GM12878 (cell line): ENCODE results near the gene ZDHHC19. TPM values are rescaled to one million over a fixed set of nuclear protein-coding genes. Genes with fewer than 3 reads are reported as not detected.

ENCODE experiments used
- BHLHE40 ChIP-seq, 2 experiments: fragments of 450-650 bp in 1 of 2; IDR thresholded peaks; 2 replicates each; pipeline ENCODE4 v1.6.1; 2011 to 2017; ENCODE audit warnings: low read depth in 2 of 2, borderline replicate concordance in 1 of 2, improper control_type of control experiment in 1 of 2, low read length in 1 of 2, mild to moderate bottlenecking in 1 of 2
- BRCA1 ChIP-seq: IDR thresholded peaks from 2 replicates; pipeline ENCODE4 v1.6.1; 2011; ENCODE audit warnings: low read depth, low read length, improper control_type of control experiment
- CBX3 ChIP-seq: fragments of 200-600 bp; sonication (generic); IDR thresholded peaks from 2 replicates; pipeline ENCODE4 v1.6.1; 2016; ENCODE audit warnings: low read depth, borderline replicate concordance
- DPF2 ChIP-seq: fragments of 450-650 bp; IDR thresholded peaks from 2 replicates; pipeline ENCODE4 v1.6.1; 2017; ENCODE audit warnings: mild to moderate bottlenecking
- HCFC1 ChIP-seq: fragments of 150-350 bp; IDR thresholded peaks from 2 replicates; pipeline ENCODE4 v1.6.1; 2014; ENCODE audit warnings: low read length
- HDAC2 ChIP-seq: fragments of 200-600 bp; sonication (generic); IDR thresholded peaks from 2 replicates; pipeline ENCODE4 v1.6.1; 2017
- IKZF1 ChIP-seq: fragments of 450-650 bp; conservative IDR thresholded peaks from 2 replicates; pipeline ENCODE4 v1.6.1; 2017; ENCODE audit warnings: antibody characterized with exemption, mild to moderate bottlenecking
- KDM1A ChIP-seq: fragments of 200-600 bp; sonication (generic); IDR thresholded peaks from 2 replicates; pipeline ENCODE4 v1.6.1; 2016; ENCODE audit warnings: borderline replicate concordance
- MEF2B ChIP-seq: fragments of 450-650 bp; IDR thresholded peaks from 2 replicates; pipeline ENCODE4 v1.6.1; 2018; ENCODE audit warnings: mild to moderate bottlenecking, moderate library complexity; ENCODE audit not compliant: partially characterized antibody, poor library complexity, severe bottlenecking
- POLR2A ChIP-seq: IDR thresholded peaks from 2 replicates; pipeline ENCODE4 v1.6.1; 2011; ENCODE audit warnings: low read depth, mild to moderate bottlenecking, low read length
- RAD21 ChIP-seq: IDR thresholded peaks from 2 replicates; pipeline ENCODE4 v1.6.1; 2011; ENCODE audit warnings: mild to moderate bottlenecking, low read depth, low read length, moderate library complexity; ENCODE audit not compliant: insufficient read depth
- polyA plus RNA-seq, 11 experiments: library from polyadenylated mRNA; depleted of rRNA in 4 of 11; unstranded in 6 of 11; stranded (reverse) in 5 of 11; fragments of >200 nt; fragmentation: Nextera tagmentation in 4 of 11; fragmentation: Illumina TruSeq in 1 of 11; extraction: Ambion mirVana in 4 of 11; extraction: Trizol in 1 of 11; gene quantifications; 1 replicate in 1 of 11; 2 replicates in 10 of 11; pipeline versions ENCODE4 v1.2.1 to v1.2.3, GENCODE V29; 2011 to 2016; ENCODE audit warnings: inconsistent platforms in 2 of 11, missing spikeins in 2 of 11, low read depth in 1 of 11
- total RNA-seq, 4 experiments: library from RNA; depleted of rRNA in 3 of 4; stranded (reverse); fragments of >200 nt in 3 of 4; fragmentation: Illumina TruSeq in 1 of 4; extraction: Trizol in 1 of 4; gene quantifications; 2 replicates each; pipeline versions ENCODE4 v1.2.1 to v1.2.3, GENCODE V29; 2013 to 2021
- TF ChIP-seq, protein P1 (sequence below): fragments of 450-650 bp; IDR thresholded peaks from 2 replicates; pipeline ENCODE4 v1.6.1; 2017; ENCODE audit warnings: mild to moderate bottlenecking, low read depth, inconsistent platforms; ENCODE audit not compliant: poor library complexity, severe bottlenecking
- TF ChIP-seq, protein P2 (sequence below): IDR thresholded peaks from 2 replicates; pipeline ENCODE4 v1.6.1; 2012; ENCODE audit warnings: low read depth, low read length, improper control_type of control experiment
- TF ChIP-seq, protein P3 (sequence below): fragments of 450-650 bp; IDR thresholded peaks from 2 replicates; pipeline ENCODE4 v1.6.1; 2018; ENCODE audit warnings: borderline replicate concordance, mild to moderate bottlenecking; ENCODE audit not compliant: partially characterized antibody
- TF ChIP-seq, protein P4 (sequence below): fragments of 450-650 bp; IDR thresholded peaks from 2 replicates; pipeline ENCODE4 v1.6.1; 2016; ENCODE audit warnings: mild to moderate bottlenecking
- TF ChIP-seq, protein P5 (sequence below): fragments of 450-650 bp; formaldehyde crosslinking; IDR thresholded peaks from 2 replicates; pipeline ENCODE4 v1.4.0; 2022; ENCODE audit warnings: mild to moderate bottlenecking, moderate library complexity
- TF ChIP-seq, protein P6 (sequence below): fragments of 150-350 bp; IDR thresholded peaks from 2 replicates; pipeline ENCODE4 v1.6.1; 2016; ENCODE audit warnings: low read depth, low read length

Gene ZDHHC19
- total and polyA plus RNA-seq, 10 of the 15 experiments (the other 5 are each of a cell fraction or from before 2014, with no cell fraction given), result 0.26 TPM; not detected in 9

GRCh38 chr3:196192524-196193051 is 18.6 kb downstream of the ZDHHC19 start (continued):
- TF ChIP-seq, protein P1, sequence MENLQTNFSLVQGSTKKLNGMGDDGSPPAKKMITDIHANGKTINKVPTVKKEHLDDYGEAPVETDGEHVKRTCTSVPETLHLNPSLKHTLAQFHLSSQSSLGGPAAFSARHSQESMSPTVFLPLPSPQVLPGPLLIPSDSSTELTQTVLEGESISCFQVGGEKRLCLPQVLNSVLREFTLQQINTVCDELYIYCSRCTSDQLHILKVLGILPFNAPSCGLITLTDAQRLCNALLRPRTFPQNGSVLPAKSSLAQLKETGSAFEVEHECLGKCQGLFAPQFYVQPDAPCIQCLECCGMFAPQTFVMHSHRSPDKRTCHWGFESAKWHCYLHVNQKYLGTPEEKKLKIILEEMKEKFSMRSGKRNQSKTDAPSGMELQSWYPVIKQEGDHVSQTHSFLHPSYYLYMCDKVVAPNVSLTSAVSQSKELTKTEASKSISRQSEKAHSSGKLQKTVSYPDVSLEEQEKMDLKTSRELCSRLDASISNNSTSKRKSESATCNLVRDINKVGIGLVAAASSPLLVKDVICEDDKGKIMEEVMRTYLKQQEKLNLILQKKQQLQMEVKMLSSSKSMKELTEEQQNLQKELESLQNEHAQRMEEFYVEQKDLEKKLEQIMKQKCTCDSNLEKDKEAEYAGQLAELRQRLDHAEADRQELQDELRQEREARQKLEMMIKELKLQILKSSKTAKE, result peak; percentile 27
- TF ChIP-seq, protein P2, sequence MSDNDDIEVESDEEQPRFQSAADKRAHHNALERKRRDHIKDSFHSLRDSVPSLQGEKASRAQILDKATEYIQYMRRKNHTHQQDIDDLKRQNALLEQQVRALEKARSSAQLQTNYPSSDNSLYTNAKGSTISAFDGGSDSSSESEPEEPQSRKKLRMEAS, result no peak
- TF ChIP-seq RAD21, result no peak
- TF ChIP-seq HCFC1, result no peak
- peak; percentile 98 for TF ChIP-seq IKZF1
- TF ChIP-seq BHLHE40 (IDR thresholded peaks at IDR 0.05; ENCODE audit: borderline replicate concordance in 1 of 2, low read depth in 2 of 2, low read length in 1 of 2), result peak in 1 of 2 experiments; percentile 66; a peak in 2 of 4 replicates
- no peak for TF ChIP-seq BRCA1
- TF ChIP-seq KDM1A, result no peak
- no peak for TF ChIP-seq HDAC2
- peak; percentile 53 for TF ChIP-seq POLR2A
- peak; percentile 82; the same call in 1 of the 2 replicates for TF ChIP-seq DPF2
- peak; percentile 99 for TF ChIP-seq MEF2B
- TF ChIP-seq, protein P3, sequence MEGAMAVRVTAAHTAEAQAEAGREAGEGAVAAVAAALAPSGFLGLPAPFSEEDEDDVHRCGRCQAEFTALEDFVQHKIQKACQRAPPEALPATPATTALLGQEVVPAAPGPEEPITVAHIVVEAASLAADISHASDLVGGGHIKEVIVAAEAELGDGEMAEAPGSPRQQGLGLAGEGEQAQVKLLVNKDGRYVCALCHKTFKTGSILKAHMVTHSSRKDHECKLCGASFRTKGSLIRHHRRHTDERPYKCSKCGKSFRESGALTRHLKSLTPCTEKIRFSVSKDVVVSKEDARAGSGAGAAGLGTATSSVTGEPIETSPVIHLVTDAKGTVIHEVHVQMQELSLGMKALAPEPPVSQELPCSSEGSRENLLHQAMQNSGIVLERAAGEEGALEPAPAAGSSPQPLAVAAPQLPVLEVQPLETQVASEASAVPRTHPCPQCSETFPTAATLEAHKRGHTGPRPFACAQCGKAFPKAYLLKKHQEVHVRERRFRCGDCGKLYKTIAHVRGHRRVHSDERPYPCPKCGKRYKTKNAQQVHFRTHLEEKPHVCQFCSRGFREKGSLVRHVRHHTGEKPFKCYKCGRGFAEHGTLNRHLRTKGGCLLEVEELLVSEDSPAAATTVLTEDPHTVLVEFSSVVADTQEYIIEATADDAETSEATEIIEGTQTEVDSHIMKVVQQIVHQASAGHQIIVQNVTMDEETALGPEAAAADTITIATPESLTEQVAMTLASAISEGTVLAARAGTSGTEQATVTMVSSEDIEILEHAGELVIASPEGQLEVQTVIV, result no peak
- TF ChIP-seq, protein P4, sequence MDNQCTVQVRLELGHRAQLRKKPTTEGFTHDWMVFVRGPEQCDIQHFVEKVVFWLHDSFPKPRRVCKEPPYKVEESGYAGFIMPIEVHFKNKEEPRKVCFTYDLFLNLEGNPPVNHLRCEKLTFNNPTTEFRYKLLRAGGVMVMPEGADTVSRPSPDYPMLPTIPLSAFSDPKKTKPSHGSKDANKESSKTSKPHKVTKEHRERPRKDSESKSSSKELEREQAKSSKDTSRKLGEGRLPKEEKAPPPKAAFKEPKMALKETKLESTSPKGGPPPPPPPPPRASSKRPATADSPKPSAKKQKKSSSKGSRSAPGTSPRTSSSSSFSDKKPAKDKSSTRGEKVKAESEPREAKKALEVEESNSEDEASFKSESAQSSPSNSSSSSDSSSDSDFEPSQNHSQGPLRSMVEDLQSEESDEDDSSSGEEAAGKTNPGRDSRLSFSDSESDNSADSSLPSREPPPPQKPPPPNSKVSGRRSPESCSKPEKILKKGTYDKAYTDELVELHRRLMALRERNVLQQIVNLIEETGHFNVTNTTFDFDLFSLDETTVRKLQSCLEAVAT, result peak; percentile 100
- no peak for TF ChIP-seq CBX3
- TF ChIP-seq, protein P5, sequence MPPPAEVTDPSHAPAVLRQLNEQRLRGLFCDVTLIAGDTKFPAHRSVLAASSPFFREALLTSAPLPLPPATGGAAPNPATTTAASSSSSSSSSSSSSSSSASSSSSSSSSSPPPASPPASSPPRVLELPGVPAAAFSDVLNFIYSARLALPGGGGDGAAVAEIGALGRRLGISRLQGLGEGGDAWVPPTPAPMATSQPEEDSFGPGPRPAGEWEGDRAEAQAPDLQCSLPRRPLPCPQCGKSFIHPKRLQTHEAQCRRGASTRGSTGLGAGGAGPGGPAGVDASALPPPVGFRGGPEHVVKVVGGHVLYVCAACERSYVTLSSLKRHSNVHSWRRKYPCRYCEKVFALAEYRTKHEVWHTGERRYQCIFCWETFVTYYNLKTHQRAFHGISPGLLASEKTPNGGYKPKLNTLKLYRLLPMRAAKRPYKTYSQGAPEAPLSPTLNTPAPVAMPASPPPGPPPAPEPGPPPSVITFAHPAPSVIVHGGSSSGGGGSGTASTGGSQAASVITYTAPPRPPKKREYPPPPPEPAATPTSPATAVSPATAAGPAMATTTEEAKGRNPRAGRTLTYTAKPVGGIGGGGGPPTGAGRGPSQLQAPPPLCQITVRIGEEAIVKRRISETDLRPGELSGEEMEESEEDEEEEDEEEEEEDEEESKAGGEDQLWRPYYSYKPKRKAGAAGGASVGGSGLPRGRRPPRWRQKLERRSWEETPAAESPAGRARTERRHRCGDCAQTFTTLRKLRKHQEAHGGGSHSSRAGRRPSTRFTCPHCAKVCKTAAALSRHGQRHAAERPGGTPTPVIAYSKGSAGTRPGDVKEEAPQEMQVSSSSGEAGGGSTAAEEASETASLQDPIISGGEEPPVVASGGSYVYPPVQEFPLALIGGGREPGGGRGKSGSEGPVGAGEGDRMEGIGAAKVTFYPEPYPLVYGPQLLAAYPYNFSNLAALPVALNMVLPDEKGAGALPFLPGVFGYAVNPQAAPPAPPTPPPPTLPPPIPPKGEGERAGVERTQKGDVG, result no peak
- TF ChIP-seq, protein P6, sequence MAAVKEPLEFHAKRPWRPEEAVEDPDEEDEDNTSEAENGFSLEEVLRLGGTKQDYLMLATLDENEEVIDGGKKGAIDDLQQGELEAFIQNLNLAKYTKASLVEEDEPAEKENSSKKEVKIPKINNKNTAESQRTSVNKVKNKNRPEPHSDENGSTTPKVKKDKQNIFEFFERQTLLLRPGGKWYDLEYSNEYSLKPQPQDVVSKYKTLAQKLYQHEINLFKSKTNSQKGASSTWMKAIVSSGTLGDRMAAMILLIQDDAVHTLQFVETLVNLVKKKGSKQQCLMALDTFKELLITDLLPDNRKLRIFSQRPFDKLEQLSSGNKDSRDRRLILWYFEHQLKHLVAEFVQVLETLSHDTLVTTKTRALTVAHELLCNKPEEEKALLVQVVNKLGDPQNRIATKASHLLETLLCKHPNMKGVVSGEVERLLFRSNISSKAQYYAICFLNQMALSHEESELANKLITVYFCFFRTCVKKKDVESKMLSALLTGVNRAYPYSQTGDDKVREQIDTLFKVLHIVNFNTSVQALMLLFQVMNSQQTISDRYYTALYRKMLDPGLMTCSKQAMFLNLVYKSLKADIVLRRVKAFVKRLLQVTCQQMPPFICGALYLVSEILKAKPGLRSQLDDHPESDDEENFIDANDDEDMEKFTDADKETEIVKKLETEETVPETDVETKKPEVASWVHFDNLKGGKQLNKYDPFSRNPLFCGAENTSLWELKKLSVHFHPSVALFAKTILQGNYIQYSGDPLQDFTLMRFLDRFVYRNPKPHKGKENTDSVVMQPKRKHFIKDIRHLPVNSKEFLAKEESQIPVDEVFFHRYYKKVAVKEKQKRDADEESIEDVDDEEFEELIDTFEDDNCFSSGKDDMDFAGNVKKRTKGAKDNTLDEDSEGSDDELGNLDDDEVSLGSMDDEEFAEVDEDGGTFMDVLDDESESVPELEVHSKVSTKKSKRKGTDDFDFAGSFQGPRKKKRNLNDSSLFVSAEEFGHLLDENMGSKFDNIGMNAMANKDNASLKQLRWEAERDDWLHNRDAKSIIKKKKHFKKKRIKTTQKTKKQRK, result no peak
